CD4-positive, alpha-beta T cell treated with Interleukin-4 for 1 hour (primary cell): ENCODE data around the gene POMC.
A peak's percentile ranks its signal among the peaks of the same experiment; 100 is the strongest.
"Not testable (repeated sequence)": the region's sequence is repeated elsewhere in the genome, so short reads cannot be mapped to it uniquely, and the experiment has no call there.

Source experiments
- DNase-seq, 2 donors: peaks; one replicate each; pipeline ENCODE4 v3.0.0-alpha.2; 2020 to 2022

The POMC gene

DNA sequence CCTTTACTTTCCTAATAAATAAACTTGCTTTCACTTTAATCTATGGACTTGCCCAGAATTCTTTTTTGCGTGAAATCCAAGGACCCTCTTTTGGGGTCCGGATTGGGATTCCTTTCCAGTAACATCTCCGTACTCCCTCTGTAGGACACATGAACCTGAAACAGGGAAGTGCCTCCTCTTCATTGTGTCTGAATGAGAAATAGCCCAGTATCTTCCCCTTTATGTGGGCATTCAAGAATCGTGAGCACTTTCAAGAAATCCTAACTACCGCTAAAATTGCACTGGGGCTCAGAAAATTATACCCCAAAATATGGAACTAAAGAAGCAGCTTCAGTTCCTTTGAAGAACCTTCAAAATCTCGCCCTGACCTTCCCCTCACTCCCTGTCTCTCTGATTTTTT lies 7.8 kb upstream of the POMC start:
- DNase-seq: no peak

DNA sequence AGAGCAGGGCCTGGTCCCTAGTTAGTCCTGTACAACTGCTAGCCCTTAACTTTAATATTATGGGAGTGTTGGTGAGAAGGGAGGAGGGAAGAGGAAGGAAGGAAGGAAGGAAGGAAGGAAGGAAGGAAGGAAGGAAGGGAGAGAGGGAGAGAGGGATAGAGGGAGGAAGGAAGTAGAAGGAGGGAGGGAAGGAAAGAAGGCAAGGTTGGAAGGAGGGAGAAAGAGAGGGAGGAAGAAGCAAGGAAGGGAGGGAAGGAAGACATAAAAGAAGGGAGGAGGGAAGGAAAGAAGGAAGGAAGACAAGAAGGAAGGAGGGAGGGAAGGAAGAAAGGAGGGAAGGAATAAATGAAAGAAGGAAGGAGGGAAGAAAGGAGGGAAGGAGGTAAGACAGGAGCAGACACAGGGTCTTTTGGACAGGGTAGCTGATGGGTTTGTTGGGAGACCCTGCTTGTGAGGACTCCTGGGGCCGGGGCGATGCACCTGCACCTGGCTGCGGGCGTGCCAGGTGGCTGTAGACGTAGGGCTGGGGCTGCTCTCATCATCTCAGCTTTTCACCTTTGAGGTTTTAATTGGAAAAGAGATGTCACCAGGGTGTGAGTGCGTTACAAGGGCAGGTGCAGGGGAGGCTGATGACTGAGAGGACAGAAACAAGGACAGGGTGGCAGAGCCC lies 5.9 kb upstream of the POMC start:
- DNase-seq: no peak

DNA sequence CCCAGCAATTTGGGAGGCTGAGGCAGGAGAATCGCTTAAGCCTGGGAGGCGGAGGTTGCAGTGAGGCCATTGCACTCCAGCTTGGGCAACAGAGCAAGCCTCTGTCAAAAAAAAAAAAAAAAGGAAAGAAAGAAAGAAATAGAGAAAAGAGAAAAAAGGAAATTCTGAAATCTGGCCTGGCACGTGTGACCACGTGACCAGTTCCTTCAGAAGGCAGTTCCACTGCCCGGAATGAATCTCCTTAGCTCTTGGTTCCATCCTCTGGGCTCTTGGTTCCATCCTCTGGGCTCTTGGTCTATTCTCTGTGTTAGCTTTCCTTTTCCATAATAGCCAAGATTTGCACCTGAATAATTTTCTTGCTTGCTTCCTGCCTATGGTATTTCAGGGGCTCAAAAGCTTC lies 5.3 kb upstream of the POMC start:
- no peak for DNase-seq

DNA sequence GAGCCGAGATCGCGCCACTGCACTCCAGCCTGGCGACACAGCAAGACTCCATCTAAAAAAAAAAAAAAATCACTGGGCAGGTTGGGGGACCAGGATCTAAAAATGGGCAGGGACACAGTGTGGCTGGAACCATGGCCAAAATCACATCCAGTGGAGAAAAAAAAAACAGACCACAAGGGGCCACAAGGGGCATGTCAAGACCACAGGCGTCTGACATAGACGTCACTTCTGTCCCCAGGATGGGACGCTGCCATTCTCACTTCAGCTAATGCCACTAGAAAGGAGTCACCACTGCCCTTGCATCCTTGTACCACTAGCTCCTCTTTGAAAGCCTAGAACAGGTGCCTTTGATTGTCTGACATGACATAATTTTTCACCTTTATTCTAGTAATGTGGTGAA lies 2.5 kb upstream of the POMC start:
- DNase-seq: no peak

DNA sequence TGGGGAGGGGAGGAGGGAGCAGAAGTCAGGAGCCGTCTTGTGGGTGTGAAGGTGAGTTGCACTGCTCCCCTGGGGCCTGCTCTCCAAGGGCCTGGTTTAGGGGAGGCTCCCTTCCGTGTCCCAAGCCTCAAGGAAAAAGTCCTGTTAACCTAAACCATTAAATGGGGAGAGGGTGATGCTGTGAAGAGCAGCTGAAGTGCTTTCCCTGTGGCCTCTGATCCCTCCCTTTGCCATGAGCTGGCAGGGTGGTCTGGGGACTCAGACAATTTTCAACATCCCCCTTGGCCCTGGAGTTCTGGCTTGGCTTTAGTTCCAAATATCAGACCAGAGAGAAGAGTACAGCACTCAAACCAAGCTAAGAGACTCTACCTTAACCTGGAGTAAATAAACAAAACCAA lies 692 bp upstream of the POMC start:
- no peak for DNase-seq

DNA sequence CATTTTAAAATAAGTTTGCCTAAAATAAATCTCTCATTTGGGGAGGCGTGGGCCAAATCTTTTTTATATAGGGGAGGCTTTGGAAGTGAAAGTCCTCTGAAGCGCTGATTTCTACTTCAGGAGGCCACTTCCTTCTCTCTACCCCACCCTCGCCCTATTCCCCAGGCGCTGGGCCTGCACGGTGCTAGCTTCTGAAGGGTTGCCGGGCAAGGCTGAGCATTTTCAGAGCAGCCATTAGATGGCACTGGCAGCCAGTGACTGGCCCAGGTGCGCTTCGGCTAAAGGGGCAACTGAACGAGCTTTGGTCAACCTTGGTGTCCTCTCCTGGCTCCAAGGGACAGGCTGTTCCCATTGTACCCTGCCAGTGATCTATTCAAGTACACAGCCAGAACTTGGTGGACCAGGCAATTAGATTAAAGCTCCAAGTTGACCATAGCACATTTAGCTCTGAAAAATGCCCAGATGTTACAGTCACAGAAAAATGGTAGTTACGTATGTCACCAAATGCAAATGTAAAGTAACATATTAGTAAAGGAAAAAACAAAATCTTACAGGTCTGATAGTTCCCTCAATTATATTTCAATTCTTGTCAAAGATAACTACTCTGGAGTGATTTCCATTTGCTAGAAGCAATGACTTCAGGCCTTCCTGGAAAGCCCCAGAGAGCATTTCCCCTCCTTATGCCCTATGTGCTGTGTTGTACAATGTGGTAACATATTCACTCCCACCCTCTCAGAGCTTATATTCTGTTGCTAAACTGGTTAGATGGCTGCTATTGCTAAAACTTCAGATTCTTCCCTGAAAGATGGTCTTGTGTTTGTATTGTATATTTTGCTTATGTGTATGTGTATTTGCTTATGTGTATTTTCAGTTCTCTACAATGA lies 2.1 kb downstream of the POMC start:
- peak; percentile 53 to 78 for DNase-seq

DNA sequence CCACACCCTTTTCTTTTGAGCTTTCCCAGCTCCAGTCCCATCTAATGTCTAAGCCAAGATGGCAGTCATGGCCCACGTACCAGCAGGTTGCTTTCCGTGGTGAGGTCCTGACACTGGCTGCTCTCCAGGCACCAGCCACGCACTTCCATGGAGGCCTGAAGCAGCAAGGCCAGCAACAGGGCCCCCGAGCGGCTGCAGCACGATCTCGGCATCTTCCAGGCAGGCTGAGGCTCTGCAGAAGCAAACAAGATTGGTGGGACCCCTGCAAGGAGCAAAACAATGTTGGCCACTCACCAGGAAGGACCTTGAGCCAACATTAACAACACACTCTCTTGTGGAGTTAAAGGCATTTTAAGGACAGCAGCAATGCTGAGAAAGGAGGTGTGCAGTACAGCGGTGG lies 3.8 kb downstream of the POMC start:
- DNase-seq: no peak

DNA sequence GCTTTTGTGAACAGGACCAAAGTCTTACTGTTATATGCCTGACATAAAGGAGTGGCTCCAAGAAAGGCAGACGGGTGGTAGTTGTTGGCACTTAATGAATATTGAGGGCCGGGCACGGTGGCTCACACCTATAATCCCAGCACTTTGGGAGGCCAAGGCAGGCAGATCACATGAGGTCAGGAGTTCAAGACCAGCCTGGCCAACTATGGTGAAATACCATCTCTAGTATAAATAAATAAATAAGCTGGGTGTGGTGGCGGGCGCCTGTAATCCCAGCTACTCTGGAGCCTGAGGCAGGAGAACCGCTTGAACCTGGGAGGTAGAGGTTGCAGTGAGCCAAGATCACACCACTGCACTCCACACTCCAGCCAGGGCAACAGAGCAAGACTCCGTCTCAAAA lies 6.3 kb downstream of the POMC start:
- not testable (repeated sequence) for DNase-seq

DNA sequence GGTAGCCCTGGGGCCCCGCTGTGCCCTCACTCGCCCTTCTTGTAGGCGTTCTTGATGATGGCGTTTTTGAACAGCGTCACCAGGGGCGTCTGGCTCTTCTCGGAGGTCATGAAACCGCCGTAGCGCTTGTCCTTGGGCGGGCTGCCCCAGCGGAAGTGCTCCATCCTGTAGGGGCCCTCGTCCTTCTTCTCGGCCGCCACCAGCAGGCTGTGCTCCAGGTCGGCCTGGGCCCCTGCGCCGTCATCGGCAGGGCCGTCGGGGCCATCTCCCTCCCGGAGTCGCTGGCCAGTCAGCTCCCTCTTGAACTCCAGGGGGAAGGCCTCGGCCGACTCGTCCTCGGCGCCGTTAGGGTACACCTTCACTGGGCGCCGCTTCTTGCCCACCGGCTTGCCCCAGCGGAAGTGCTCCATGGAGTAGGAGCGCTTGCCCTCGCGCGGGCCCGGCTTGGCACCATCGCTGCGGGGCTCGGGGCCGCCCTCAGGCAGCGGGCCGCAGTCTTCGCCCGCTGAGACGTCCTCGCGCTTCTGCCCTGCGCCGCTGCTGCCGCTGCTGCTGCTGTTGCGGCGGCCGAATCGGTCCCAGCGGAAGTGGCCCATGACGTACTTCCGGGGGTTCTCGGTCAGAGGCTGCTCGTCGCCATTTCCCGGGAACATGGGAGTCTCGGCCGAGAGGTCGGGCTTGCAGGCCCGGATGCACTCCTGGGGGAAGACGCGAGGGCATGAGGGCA lies 7.2 kb downstream of the POMC start:
- peak; percentile 85 to 87 for DNase-seq

DNA sequence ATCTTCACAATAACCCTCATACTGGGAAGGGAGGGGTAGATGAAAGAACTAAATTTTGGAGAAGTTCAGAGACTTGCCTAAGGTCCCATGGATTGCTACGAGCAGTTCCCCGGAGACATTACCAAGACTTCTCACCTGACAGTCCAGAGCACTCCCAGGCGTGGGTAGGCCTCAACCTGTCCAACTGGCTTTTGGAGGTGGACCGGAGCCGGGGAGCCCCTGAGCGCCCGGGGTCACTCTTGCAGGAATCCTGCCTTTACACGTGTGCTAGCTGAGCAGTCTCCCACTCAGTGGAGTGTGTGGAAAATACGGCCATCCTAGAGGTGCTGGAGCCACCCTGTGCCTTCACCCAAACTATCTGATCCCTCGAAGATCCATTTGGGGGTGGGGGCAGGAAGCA lies 8.0 kb downstream of the POMC start:
- no peak for DNase-seq

DNA sequence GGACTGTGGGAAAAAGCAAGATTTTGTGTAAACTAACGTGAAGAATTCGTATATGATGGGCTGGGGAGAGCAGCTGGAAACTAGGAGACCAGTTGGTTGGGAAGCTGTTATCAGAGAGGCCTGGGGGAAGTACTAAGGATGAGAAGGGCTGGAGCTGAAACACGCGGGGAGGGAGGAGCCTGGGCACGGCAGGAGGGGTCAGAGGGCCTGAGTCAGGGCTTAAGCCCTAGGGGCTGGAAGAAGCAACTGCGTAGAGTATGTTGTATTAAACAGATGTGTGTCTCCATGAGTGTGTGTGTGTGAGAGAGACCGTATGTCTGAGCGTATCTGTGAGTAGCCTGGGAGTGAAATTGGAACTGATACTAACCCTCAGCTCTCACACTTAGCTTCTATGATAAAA lies 8.4 kb downstream of the POMC start:
- no peak for DNase-seq

DNA sequence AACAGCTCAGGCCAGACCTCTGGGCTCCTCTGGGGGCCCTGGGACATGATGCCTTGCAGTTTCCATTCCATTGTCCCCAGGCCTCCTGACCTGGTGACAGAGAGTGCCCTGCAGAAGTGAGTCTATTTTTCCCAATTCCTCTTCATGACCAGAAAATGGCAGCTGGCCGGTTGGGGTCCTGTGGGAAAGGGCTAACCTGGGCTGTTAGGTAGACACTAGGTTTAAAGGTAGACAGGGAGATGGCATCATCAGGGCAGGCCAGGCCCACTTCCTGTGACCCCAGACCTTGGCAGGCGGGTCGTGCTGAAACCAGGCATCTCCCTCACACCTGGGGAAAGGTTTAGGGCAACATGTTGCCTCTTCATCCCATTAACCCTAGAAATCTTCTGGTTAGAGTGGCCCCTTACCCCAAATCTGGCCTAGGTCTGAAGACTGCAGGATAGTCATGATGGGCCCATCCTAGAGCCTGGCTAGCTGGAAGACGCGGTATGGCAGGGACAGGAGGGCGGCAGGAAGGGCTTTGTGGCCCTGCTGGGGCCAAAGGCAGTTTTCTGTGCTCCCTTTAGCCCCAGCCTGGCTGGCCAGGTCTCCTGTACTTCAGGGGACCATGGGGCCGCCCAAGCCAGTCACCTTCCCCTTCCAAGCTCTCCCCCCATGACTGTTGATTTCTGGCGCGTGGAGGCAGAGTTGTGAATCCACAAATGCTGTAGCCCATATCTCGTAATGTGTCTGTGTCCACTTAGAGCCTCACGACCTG lies 10.1 kb downstream of the POMC start:
- DNase-seq: no peak

DNA sequence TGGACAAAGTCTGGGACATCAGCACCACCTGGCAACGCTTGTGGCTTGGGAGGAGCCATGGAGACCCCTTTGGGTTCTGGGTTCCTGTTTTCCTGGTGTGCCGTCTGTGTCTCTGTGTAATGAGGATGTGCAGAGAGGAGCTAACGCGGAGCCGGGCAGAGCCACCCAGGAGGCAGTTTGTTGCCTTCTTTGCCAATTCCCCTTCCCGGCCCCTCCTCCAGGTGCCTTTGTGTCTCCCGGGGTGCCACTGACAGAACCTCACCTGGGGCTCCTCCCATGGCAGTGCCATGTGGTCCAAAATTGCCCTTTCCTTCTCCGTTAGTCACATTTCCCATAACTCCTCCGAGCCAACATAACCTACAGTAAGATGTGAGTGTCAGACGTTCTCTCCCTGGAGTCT lies 13.0 kb downstream of the POMC start:
- no peak for DNase-seq

DNA sequence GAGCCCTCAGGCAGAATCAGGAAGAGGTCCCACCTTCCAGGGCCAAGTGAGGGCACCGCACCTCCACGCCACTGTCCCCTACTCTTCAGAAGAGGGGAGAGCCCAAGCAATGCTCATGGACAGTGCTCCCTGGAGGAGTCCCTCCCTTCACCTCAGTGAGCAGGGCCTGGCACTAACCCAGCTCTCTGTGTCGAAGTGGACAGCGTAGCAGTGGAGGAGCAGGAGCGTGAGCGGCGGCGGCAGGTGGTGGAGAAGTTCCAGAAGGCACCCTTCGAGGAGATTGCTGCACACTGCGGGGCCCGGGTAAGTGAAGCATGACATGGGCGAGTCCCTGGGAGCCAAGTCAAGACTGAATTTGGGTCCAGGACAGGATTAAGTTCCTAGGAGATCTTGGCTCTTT lies 16.7 kb downstream of the POMC start:
- no peak for DNase-seq

DNA sequence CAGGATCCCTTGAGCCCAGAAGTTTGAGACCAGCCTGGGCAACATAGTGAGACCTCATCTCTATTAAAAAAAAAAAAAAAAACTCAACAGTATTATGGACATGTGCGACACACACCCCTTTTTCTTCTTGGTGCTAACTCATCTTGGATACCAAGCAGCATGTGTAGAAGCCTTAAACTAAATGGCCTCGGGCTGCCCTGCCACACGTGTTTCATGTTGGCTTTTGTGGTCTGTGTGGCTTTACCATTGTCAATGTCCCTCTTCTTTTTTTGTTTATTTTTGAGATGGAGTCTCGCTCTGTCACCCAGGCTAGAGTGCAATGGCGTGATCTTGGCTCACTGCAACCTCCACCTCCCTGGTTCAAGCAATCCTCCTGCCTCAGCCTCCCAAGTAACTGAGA lies 17.4 kb downstream of the POMC start:
- DNase-seq: not testable (repeated sequence)

DNA sequence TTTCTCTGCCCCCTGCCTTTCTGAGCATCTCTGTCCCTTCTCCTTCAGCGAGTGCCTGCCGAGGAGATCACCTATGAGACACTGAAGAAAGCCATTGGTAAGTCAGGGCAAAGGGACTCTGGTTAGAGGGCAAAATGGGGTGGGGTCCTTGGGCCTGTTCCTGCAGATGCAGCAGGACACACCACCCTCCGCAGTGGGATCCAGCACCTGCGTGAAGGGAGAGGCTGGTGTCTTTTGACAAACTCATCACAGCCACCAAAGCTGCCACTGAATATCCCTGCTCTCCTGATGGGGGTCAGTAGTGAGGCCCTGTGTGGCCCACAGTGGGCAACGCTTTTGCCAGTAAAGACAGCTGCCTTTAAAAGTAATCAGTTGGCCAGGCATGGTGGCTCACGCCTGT lies 18.7 kb downstream of the POMC start:
- DNase-seq: no peak

DNA sequence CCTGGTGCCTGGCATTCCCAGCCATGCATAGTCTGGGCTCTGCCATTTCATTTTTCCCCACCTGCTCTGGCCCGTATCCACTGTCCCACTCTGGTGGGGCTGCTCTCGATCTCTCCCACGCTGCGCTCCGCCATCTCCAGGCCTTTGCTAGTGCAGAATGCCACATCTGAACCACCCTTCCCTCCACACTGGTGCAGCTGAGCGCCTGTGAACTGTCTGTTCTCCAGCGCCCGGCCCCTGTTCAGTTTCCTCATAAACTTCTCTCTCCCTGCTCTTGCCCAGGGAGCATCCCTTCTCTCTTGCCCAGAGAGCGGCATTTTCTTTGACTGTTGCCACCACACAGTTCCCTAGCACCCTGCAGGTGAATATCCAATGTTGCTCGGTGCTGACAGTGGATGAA lies 21.5 kb downstream of the POMC start:
- DNase-seq: no peak

DNA sequence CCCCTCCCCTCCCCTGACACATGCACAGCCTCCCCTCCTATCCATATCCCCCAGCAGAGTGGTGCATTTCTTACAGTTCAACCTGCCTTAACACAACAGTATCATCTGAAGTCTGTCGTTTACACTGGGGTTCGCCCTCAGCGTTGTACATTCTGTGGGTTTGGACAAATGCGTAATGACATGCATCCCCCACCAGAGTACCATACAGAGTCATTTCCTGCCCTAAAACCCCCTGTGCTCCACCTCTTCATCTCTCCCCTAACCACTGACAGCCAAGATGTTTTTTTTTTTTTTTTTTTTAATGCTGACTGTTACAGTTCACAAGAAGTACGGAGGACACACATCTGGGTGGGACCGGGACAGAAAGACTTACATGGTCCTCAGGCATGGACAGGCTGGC lies 22.6 kb downstream of the POMC start:
- no peak for DNase-seq

DNA sequence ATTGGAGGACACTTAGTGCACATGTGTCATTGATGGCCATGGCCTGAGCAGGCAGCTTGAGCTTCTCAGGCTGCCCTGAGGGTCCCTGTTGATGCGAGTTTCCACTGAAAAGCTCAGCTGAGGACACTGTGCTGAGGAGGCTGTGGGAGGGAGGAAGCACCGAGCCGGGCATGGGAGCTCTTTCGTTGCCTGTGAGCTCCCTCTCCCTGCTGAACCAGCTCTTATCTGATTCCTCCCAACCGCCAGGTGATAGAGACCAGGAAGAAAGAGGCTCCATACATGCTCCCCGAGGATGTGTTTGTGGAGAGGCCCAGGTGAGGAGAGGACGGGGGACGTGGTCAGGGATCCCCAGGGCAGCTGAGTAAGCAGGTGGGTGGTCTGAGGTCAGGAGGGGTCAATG lies 27.3 kb downstream of the POMC start:
- no peak for DNase-seq

DNA sequence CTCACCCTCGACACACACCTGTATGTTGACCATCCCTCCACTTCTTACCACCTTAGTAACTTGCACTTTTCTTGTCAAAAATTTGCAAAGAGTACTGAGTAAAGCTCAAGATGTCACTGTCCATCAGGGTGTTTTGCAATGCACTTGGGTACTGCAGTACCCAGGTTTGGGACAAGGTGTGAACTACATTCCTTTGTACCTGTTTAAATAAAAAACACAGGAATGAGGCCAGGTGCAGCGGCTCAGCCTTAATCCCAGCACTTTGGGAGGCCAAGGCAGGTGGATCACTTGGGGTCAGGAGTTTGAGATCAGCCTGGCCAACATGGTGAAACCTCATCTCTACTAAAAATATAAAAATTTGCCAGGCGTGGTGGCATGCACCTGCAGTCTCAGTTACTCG lies 27.8 kb downstream of the POMC start:
- DNase-seq: not testable (repeated sequence)

DNA sequence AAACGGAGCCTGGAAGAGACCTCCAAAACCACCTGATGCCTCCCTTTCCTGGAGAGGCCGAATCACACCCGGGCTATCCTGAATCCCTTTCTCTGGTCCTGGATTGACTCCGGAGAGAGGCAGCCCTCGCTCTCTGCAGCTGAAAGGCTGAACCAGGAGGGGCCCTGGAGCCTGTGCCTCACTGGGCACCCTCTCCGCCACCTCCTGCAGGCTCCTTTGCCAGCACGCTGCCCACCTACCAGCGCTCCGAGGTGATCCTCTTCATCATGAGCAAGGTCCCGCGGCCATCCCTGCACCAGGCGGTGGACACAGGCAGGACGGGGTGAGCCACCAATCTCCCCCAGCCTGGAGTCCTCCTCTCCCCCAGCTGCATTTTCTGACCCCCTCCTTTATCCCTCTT lies 35.7 kb downstream of the POMC start:
- DNase-seq: no peak

DNA sequence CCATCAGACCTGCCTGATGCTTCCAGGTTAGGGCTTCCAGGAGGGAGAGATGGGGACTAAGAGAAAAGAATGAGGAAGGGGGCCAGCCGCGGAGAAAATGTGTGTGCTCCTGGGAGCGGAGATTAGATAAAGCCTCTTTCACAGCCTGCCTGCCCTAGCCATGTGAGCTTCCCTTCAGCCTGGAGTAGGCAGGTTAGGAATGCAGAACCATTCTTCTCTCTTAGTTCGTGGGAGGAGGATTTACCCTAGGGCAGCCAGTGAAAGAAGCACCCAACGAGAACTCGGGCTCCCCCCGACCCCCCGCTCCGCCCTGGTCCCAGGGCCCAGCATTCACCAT lies 36.1 kb downstream of the POMC start:
- DNase-seq: no peak

DNA sequence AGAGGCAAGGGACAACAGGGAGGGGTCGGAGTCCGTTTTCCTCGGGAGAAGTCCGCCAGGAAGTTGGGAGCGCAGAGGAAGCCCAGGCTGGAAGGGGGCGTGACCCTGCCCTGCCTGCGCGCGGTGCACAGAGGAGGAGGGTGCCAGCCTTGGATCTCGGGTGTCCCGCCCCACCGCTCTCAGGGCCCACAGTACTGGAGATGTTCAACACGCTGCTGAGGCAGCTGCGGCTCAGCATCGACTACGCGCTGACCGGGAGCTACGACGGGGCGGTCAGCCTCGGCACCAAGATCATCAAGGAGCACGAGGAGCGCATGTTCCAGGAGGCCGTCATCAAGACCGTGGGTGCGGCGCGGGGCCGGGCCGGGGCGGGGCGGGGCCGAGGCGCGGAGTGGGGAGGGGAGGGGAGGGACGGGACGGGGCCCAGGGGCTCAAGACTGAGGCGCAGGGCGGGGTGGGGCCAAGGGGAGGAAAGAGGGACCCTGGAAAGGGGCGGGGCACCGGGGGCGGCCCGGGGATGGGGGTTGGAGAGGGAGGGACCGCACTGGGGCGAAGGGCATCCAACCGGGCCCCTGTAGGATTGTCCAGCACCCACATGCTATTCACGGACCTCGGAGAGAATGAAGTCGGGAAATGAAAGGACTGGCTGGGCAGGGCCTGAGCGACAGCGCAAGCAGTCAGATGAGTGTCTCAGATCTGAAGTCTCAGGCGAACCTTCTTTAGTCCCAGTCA lies 36.6 kb downstream of the POMC start:
- DNase-seq: peak in 1 of 2 donors; percentile 8
